Small intestine (tissue), 7 donors: ENCODE results near the gene BEX3. TPM values are rescaled to one million over a fixed set of nuclear protein-coding genes. Genes with fewer than 3 reads are reported as not detected.
"Not testable (repeated sequence)": the region's sequence is repeated elsewhere in the genome, so short reads cannot be mapped to it uniquely, and the experiment has no call there.

Source experiments
- DNase-seq, 2 donors: peaks; one replicate each; pipeline versions ENCODE4 v3.0.0 to v3.0.0-alpha.2; 2013
- FAIRE-seq: peaks from 2 replicates; lab custom pipeline; 2012; peaks lifted over from hg19 to GRCh38; lab: Jason Lieb, UNC
- H3K27ac ChIP-seq, 3 donors: one replicate each; pipeline ENCODE4 v1.5.1; 2013; ENCODE audit warnings: low read length in 2 of 3, mild to moderate bottlenecking in 2 of 3, control low read depth in 1 of 3, inconsistent platforms in 1 of 3, low read depth in 1 of 3, moderate library complexity in 1 of 3
- H3K27me3 ChIP-seq, 3 donors: one replicate each; pipeline ENCODE4 v1.6.1; 2013; ENCODE audit warnings: low read length in 3 of 3, inconsistent platforms in 1 of 3; ENCODE audit not compliant: control insufficient read depth in 3 of 3, insufficient read depth in 3 of 3
- H3K36me3 ChIP-seq, 3 donors: one replicate each; pipeline ENCODE4 v1.6.1; 2013; ENCODE audit warnings: low read length in 3 of 3, inconsistent platforms in 1 of 3, low read depth in 1 of 3, mild to moderate bottlenecking in 1 of 3, moderate library complexity in 1 of 3; ENCODE audit not compliant: control insufficient read depth in 3 of 3, insufficient read depth in 2 of 3
- H3K4me1 ChIP-seq, 3 donors: one replicate each; pipeline ENCODE4 v1.6.1; 2013; ENCODE audit warnings: low read length in 2 of 3, inconsistent platforms in 1 of 3, low read depth in 1 of 3, mild to moderate bottlenecking in 1 of 3, moderate library complexity in 1 of 3; ENCODE audit not compliant: control insufficient read depth in 3 of 3, insufficient read depth in 2 of 3
- H3K4me3 ChIP-seq, 3 donors: one replicate each; pipeline ENCODE4 v1.5.1; 2013; ENCODE audit warnings: low read length in 3 of 3, control low read depth in 1 of 3, inconsistent platforms in 1 of 3, low read depth in 1 of 3, mild to moderate bottlenecking in 1 of 3, moderate library complexity in 1 of 3
- H3K9me3 ChIP-seq, 2 donors: one replicate each; pipeline ENCODE4 v1.6.1; 2013; ENCODE audit warnings: low read depth in 1 of 2, low read length in 1 of 2; ENCODE audit not compliant: control insufficient read depth in 2 of 2, insufficient read depth in 1 of 2
- WGBS, 3 donors: extraction: QIAGEN DNeasy Blood & Tissue Kit; methylation state at CpG; one replicate each; pipeline ENCODE4 v1.1.7; 2013; 5-methylcytosine and 5-hydroxymethylcytosine counted together
- polyA plus RNA-seq, 4 donors: library from polyadenylated mRNA; stranded (reverse) in 3 of 4; unstranded in 1 of 4; fragments of 200-250 nt in 3 of 4; fragments of 120-200 nt in 1 of 4; gene quantifications; one replicate each; pipeline versions ENCODE4 v1.2.1 to v1.2.3, GENCODE V29; 2013
- donor health status: healthy with polysubstance abuse.
- donor health status: control.
- donor health status: control.
- donor health status: Bipolar disorder and iron deficiency.
- donor health status: healthy.

Gene BEX3
- polyA plus RNA-seq, 4 donors: 8.1 to 154 (median 51.3) TPM

DNA sequence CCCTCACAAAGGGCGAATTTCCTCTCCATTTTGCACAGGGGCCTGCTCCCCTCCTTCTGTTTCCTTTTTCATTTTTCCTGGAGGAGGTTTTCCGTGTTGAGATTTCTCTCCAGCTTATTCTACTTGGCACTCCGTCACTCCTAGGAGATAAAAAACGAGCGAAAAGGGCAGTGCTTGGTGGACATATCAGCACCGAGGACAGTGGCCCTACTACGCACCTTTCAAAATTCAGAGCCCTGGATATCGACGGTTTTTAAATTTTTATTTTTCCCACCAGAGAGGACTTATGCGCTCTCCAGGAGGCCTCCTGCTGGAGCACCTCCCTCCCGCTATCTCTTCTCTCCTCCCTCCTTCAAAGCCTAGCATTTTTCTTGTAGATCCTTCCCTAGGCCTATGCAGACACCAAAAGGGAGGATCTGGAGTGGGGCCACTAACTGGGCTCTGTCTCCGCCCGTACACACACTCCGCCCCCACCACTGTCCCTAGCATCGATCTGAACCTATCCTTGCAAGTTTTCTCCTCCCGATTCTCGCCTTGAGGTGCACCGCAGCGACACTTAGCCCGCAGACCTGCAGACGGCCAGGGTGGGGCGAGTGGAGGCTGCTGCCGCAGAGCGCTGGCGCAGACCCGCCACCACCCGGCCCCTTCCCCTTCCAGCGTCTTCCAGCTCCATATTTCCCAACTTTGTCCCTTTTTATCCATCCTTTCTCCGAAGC lies 28.5 kb upstream of the BEX3 start:
- Histone ChIP-seq H3K27ac (no peak overlapping the region), H3K9me3 (no peaks in the 10 kb centered on the region), H3K4me1 (no peaks in the 10 kb centered on the region), H3K27me3 (peaks cover 0 to 5% (median 0%) of the 10 kb centered on the region in 3 donors), H3K4me3 (peak overlapping the region in 1 of 3 donors; percentile 5), H3K36me3 (no peaks in the 10 kb centered on the region)
- FAIRE-seq (no peak), DNase-seq (no peak)
- 66 to 71% (median 70%) methylated on average over 25 to 29 of the region's 29 CpGs for WGBS, 3 donors

DNA sequence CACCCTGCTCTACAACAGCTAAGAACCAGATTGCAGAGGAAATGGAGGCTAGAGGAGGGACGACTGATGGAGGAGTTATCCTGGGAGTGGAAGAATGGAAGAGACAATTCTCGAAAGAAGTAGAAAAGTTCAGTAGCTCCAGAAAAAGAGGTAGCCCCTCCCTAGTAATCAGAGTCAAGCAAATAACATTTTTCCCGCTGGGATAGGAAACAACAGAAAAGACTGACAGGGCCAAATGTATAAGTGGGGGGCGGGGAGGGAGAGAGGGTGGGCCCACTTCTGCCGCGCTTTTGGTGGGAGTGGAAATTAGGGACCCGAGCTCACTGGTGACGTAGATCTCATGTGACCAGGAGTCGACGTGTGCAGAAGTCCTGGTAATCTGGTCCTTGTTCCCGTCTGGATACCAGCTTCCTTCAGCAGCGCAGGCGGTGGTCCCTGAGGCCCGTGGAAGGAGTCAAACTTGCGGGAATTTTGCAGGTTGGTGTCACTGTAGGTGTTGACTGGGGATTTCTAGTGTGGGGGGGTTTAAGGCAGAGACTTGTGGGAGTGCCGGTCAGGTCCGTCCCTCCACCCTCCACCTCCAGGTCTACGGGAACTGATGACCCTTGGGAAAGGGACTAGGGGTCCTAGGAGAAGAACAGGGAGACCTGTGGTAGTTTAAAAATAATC lies 20.1 kb upstream of the BEX3 start, which contains the start of gene TCEAL9:
Gene TCEAL9 (plus strand): TSS at position 377 of the 669 bp plus-strand sequence. CDS start 1,179 bp downstream, outside the sequence.
- DNase-seq (peak; percentile 36 to 80), FAIRE-seq (no peak)
- WGBS, 3 donors: 1 to 34% (median 8%) methylated on average over 15 to 18 of the region's 18 CpGs
- H3K27me3 ChIP-seq: no peaks in the 10 kb centered on the region
- no peaks in the 10 kb centered on the region for H3K4me1 ChIP-seq
- peak within 1 kb of the TSS in 2 of 3 donors; percentile 94 for H3K27ac ChIP-seq
- no peaks in the 10 kb centered on the region for H3K9me3 ChIP-seq
- no peaks in the 10 kb centered on the region for H3K36me3 ChIP-seq
- peak within 1 kb of the TSS; percentile 50 to 98 (median 56) for H3K4me3 ChIP-seq

DNA sequence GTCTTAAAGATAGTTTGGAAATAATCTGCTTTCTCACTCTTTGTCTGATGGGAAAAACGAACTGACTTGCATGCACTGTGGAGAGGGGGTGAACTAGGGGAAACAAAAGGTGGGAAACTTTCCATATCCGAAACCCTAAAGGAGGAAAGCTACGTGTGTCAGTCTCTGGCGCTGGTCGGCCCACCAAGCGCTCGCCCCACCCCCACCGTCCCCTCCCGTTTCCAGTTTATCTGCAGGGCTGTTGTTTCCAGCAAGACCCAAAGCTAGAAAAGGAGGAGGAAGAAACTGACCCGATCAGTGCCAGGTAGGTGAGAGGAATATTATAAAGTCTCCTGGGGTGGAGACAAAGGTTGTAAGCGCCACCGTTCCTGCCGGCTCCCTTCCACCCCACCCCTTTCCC lies 19.5 kb upstream of the BEX3 start:
- WGBS, 3 donors: 1 to 15% (median 2%) methylated on average over 12 to 13 of the region's 13 CpGs
- DNase-seq: peak; percentile 19 to 60
- FAIRE-seq: no peak

DNA sequence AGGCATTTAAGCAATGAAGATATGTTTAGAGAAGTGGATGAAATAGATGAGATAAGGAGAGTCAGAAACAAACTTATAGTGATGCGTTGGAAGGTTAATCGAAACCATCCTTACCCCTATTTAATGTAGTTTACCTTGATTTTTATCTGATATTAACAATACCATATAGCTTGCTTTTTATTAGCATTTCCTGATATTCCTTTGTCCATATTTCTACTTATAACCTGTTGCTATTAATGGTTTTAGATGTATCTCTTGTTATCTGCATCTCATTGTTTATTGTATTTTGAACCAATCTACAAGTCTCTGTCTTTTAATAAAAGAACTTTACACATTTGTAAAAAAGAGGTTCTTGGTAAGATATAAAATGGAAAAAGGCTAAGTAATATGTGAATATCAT lies 18.5 kb upstream of the BEX3 start:
- 76 to 90% (median 86%) methylated on average over 2 of the region's 2 CpGs for WGBS, 3 donors
- no peak for FAIRE-seq
- H3K4me3 ChIP-seq: no peak overlapping the region

More for the DNA sequence above, 19.5 kb upstream of the BEX3 start:
- no peaks in the 10 kb centered on the region for H3K27me3 ChIP-seq
- H3K4me1 ChIP-seq: no peaks in the 10 kb centered on the region
- peak overlapping the region; percentile 50 to 98 (median 56) for H3K4me3 ChIP-seq
- H3K36me3 ChIP-seq: no peaks in the 10 kb centered on the region
- peak overlapping the region in 2 of 3 donors; percentile 94 for H3K27ac ChIP-seq
- H3K9me3 ChIP-seq: no peaks in the 10 kb centered on the region

DNA sequence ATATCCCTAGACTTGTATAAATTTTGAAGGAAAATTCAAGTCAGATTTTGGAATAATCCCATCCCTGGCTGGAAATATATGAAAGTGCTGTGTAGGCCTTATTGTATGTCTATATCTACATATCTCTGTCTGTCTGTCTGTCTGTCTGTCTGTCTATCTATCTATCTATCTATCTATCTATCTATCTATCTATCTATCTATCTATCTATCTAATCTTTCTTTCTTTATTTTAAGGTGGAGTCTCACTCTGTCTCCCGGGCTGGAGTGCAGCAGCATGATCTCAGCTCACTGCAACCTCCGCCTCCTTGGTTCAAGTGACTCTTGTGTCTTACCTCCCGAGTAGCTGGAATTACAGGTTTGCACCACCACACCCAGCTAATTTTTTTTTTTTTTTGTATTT lies 16.7 kb upstream of the BEX3 start:
- WGBS, 3 donors: 87 to 93% (median 90%) methylated on average over 3 of the region's 3 CpGs
- DNase-seq, H3K4me1 ChIP-seq, H3K27ac ChIP-seq, H3K27me3 ChIP-seq, H3K4me3 ChIP-seq, H3K36me3 ChIP-seq, H3K9me3 ChIP-seq, FAIRE-seq: not testable (repeated sequence)

More for the DNA sequence above, 18.5 kb upstream of the BEX3 start:
- Histone ChIP-seq H3K4me1 (no peaks in the 10 kb centered on the region), H3K36me3 (no peaks in the 10 kb centered on the region), H3K27ac (no peak overlapping the region), H3K27me3 (no peaks in the 10 kb centered on the region), H3K9me3 (no peaks in the 10 kb centered on the region)
- DNase-seq: no peak

DNA sequence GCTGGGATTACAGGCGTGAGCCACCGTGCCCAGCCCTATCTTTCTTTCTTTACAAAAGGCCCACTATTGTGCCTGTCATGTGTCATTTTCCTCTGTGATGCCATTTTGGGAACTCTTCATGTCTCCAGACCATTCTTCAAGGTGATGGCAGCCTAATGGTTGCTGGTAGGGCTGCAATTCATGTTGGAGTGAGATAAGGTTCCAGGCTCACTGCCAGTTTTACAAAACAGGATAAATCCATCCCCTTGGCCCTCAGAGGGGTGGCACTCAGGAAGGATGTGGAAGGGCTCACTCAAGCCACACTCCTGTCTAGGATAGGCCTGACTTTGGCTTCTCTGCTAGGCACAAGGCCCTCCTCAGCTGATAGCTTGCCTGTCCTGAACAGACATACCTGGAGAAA lies 16.2 kb upstream of the BEX3 start:
- no peaks in the 10 kb centered on the region for H3K36me3 ChIP-seq
- H3K27ac ChIP-seq: no peak overlapping the region
- no peak overlapping the region for H3K4me3 ChIP-seq
- H3K4me1 ChIP-seq: no peaks in the 10 kb centered on the region
- WGBS, 3 donors: 76 to 94% (median 85%) methylated on average over 2 of the region's 2 CpGs
- H3K9me3 ChIP-seq: no peaks in the 10 kb centered on the region
- DNase-seq: no peak
- no peak for FAIRE-seq
- H3K27me3 ChIP-seq: no peaks in the 10 kb centered on the region

DNA sequence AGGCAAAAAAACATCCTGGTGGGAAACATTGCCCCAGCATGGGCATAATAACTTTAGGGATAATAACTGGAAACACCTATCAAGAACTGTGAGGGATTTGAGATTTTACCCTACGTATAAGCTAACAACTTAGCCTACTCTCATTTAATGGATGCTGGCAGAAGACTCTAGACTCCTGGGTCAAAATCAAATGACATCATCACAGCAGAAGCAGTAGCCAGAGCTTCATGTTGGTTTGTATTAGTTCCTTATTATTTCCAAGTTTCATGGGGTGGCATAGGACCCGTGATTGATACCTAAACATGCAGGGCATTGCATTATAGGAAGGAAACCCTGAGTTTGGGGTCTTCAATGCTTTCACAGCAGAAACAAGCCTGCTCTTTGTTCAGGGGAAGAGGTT lies 15.4 kb upstream of the BEX3 start:
- no peaks in the 10 kb centered on the region for H3K27me3 ChIP-seq
- H3K9me3 ChIP-seq: no peaks in the 10 kb centered on the region
- DNase-seq (no peak), FAIRE-seq (no peak)
- no peaks in the 10 kb centered on the region for H3K4me1 ChIP-seq
- H3K27ac ChIP-seq: no peak overlapping the region
- 65 to 67% (median 65%) methylated on average over 2 of the region's 2 CpGs for WGBS, 3 donors
- H3K36me3 ChIP-seq: no peaks in the 10 kb centered on the region
- H3K4me3 ChIP-seq: no peak overlapping the region

DNA sequence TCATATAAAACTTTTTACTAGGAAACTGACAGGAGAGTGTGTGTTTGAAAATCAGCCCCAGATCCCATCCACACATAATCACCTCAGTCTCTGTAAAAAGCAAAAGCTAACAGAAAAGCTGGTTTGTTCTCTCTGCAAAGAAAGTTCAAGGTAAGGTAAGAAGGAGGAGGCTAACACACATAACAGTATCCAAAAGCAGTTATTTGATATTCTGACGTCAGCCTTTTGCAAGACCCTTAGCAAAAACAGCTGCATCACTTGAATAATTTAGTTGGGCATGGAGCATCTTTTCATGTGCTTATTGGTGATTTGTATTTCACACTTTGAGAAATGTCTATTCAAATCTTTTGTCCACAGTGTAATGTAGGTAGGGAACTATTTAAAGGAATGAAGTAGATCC lies 14.5 kb upstream of the BEX3 start:
- Histone ChIP-seq H3K36me3 (no peaks in the 10 kb centered on the region), H3K4me3 (no peak overlapping the region), H3K27ac (no peak overlapping the region), H3K4me1 (no peaks in the 10 kb centered on the region), H3K9me3 (no peaks in the 10 kb centered on the region), H3K27me3 (no peaks in the 10 kb centered on the region)
- FAIRE-seq: no peak
- no peak for DNase-seq
- 42 to 67% (median 52%) methylated on average over 1 of the region's 1 CpG for WGBS, 3 donors
